HAP-1 (cell line): ENCODE data around the gene TNRC6B.
A peak's percentile ranks its signal among the peaks of the same experiment; 100 is the strongest.
"Not testable (repeated sequence)": the region's sequence is repeated elsewhere in the genome, so short reads cannot be mapped to it uniquely, and the experiment has no call there.

Source experiments
- DNase-seq, 2 experiments: peaks; one replicate each; pipeline ENCODE4 v3.0.0-alpha.2; 2016 to 2020; ENCODE audit warnings: low spot score in 2 of 2
- H3K27me3 ChIP-seq: fragments of 250-450 bp; sonication (Bioruptor Pico); 2 replicates; pipeline ENCODE4 v1.5.1; 2020; ENCODE audit warnings: low read depth, mild to moderate bottlenecking, moderate library complexity
- H3K36me3 ChIP-seq: fragments of 250-450 bp; sonication (Bioruptor Pico); replicated peaks from 2 replicates; pipeline ENCODE4 v1.5.1; 2020; ENCODE audit warnings: mild to moderate bottlenecking
- H3K4me1 ChIP-seq: fragments of 250-450 bp; sonication (Bioruptor Pico); 2 replicates; pipeline ENCODE4 v1.5.1; 2020; ENCODE audit warnings: mild to moderate bottlenecking
- H3K4me3 ChIP-seq: fragments of 250-450 bp; sonication (Bioruptor Pico); 2 replicates; pipeline ENCODE4 v1.5.1; 2020; ENCODE audit warnings: mild to moderate bottlenecking, moderate library complexity
- H3K9me3 ChIP-seq: fragments of 250-450 bp; sonication (Bioruptor Pico); 2 replicates; pipeline ENCODE4 v1.5.1; 2020; ENCODE audit warnings: mild to moderate bottlenecking, moderate library complexity
- in situ Hi-C: fragments of 300-500 bp; cut with MboI; formaldehyde crosslinking; loops from 3 replicates; pipeline ENCODE4 v1.14.3; 2020; ENCODE audit warnings: low sequenced_read_pairs, inconsistent platforms, mixed read lengths

Gene TNRC6B

GRCh38 chr22:40309631-40310030 is 131.9 kb downstream of the TNRC6B start:
- peaks cover 57% of the 10 kb centered on the region for H3K36me3 ChIP-seq

DNA sequence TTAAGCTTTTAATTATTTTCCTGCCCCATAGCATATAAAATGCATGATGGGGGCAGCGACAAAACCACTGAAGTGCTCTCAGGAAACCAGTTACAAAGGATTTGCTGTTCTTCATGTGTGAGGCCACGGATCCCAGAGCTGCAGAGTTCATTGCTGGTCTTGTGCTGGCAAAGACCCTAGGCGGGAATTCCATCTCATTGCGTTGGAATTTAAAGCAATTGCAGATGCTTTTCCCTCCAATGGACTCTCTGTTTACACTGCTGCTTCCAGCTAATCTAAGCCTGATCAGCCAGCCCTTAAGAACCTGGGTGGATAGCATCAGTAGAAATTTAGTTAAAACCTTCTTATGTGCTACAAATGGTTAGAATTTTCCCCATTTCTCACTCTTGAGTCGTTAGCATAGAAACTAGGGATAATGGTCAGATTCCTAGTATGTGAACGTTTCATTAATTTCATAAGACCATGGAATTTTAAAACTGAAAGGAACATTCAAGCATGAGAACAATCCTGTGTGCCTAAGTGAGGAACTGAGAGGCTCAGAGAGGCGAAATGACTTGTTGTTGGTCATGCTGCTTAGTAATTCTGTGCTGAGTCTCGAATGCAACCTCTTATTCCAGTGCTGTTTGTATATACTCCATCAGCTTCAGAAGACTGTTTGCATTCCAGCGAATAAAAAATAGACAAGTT is 132.5 kb downstream of the TNRC6B start:
- Histone ChIP-seq H3K27me3 (no peaks in the 10 kb centered on the region), H3K4me1 (no peaks in the 10 kb centered on the region), H3K4me3 (no peak overlapping the region), H3K36me3 (peaks cover 60% of the 10 kb centered on the region), H3K9me3 (no peaks in the 10 kb centered on the region)
- in situ Hi-C loops: no loop called here
- no peak for DNase-seq

More at GRCh38 chr22:40309631-40310030, 131.9 kb downstream of the TNRC6B start:
- DNase-seq: no peak
- H3K4me3 ChIP-seq: no peak overlapping the region
- no peaks in the 10 kb centered on the region for H3K9me3 ChIP-seq
- H3K27me3 ChIP-seq: no peaks in the 10 kb centered on the region
- no peaks in the 10 kb centered on the region for H3K4me1 ChIP-seq
- in situ Hi-C loops: no loop called here

DNA sequence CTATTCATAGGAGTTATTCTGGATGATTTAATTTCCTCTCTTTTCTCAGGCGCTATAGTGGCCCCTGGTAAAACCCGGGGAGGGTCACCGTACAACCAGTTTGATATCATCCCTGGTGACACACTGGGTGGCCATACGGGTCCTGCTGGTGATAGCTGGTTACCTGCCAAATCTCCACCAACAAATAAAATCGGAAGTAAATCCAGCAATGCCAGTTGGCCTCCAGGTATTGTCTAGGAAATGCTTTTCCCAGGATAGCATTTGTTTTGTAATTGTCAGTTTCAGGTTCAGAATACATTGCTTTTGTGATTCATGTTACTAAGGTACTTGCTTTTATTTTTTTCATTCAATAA is 133.0 kb downstream of the TNRC6B start:
- no peak overlapping the region for H3K4me3 ChIP-seq
- no peaks in the 10 kb centered on the region for H3K9me3 ChIP-seq
- in situ Hi-C loops: no loop called here
- DNase-seq: no peak
- H3K36me3 ChIP-seq: peaks cover 61% of the 10 kb centered on the region
- no peaks in the 10 kb centered on the region for H3K27me3 ChIP-seq
- no peaks in the 10 kb centered on the region for H3K4me1 ChIP-seq

DNA sequence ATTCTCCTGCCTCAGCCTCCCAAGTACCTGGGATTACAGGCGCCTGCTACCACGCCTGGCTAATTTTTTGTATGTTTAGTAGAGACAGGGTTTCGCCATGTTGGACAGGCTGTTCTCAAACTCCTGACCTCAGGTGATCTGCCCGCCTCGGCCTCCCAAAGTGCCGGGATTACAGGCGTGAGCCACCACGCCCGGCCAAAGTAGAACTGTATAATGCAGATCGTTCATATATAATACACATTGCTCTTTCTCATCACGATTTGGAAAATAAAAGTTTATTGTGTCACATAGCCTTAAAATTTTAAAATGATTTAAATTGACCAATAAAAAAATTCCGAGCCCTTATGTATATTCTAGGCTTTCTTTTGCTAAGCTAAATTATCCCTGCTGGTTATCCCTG is 133.9 kb downstream of the TNRC6B start:
- H3K9me3 ChIP-seq, H3K4me1 ChIP-seq: not testable (repeated sequence)

DNA sequence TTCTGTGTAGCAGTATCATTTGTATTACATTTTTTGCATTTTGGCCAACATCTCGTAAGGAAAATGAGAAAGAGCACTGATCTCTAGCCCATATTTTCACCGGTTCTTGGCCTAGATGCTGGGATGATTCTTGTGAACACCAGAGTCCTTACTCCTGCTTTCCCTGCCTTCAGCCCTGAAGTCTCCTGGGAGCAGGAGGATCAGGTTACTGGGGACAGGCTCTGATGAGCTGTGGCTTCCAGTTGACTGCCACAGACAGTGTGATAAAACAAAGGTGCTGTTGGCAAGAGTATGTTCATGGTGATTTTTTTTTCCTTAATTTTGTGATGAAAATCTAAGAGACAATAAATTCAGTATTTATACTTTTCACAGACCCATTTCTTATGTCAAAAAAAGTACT is 134.3 kb downstream of the TNRC6B start:
- Histone ChIP-seq H3K27me3 (no peaks in the 10 kb centered on the region), H3K36me3 (peaks cover 69% of the 10 kb centered on the region), H3K9me3 (no peaks in the 10 kb centered on the region), H3K4me3 (no peak overlapping the region), H3K4me1 (no peaks in the 10 kb centered on the region)
- in situ Hi-C loops: no loop called here
- DNase-seq: no peak

More for the DNA sequence above, 133.9 kb downstream of the TNRC6B start:
- H3K4me3 ChIP-seq, in situ Hi-C loops, DNase-seq, H3K27me3 ChIP-seq: not testable (repeated sequence)
- peaks cover 67% of the 10 kb centered on the region for H3K36me3 ChIP-seq

- no peak for DNase-seq
- H3K36me3 ChIP-seq: peaks cover 77% of the 10 kb centered on the region
- no peak overlapping the region for H3K4me3 ChIP-seq
- no peaks in the 10 kb centered on the region for H3K4me1 ChIP-seq
- H3K9me3 ChIP-seq: no peaks in the 10 kb centered on the region
- in situ Hi-C loops: no loop called here
- no peaks in the 10 kb centered on the region for H3K27me3 ChIP-seq
Measured at GRCh38 chr22:40313007-40313406, 135.3 kb downstream of the TNRC6B start.

- DNase-seq: no peak
- Histone ChIP-seq H3K4me3 (no peak overlapping the region), H3K9me3 (no peaks in the 10 kb centered on the region), H3K36me3 (peaks cover 70% of the 10 kb centered on the region), H3K4me1 (no peaks in the 10 kb centered on the region), H3K27me3 (no peaks in the 10 kb centered on the region)
- in situ Hi-C loops: no loop called here
Measured at GRCh38 chr22:40314041-40314440, 136.3 kb downstream of the TNRC6B start.

- in situ Hi-C loops: no loop called here
Measured at GRCh38 chr22:40320687-40321086, 143.0 kb downstream of the TNRC6B start.

DNA sequence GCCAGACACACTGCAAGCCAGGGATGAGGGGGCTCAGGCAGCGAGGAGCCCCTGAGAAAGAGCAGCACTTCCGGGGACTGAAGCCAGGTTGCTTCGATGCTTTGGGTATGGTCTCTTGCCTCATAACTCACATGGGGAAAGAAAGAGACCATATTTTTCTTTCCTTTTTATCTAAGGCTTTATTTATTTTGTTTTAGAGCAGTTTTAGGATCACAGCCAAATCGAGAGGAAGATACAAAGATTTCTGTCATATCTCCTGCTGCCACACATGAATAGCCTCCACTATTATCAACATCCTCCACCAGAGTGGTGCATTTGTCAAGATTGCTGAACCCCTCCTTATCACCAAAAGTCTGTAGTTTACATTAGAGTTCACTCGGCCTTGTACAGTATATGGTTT is 144.3 kb downstream of the TNRC6B start:
- in situ Hi-C loops: no loop called here
- DNase-seq: no peak
- Histone ChIP-seq H3K27me3 (no peaks in the 10 kb centered on the region), H3K4me3 (no peak overlapping the region), H3K36me3 (peaks cover 46% of the 10 kb centered on the region), H3K9me3 (no peaks in the 10 kb centered on the region), H3K4me1 (no peaks in the 10 kb centered on the region)

More at GRCh38 chr22:40320687-40321086, 143.0 kb downstream of the TNRC6B start:
- no peaks in the 10 kb centered on the region for H3K27me3 ChIP-seq
- peaks cover 56% of the 10 kb centered on the region for H3K36me3 ChIP-seq
- H3K4me3 ChIP-seq: no peak overlapping the region
- no peak for DNase-seq
- no peaks in the 10 kb centered on the region for H3K9me3 ChIP-seq
- H3K4me1 ChIP-seq: no peaks in the 10 kb centered on the region

- Histone ChIP-seq H3K27me3 (no peaks in the 10 kb centered on the region), H3K36me3 (peaks cover 37% of the 10 kb centered on the region), H3K4me3 (no peak overlapping the region), H3K4me1 (no peaks in the 10 kb centered on the region), H3K9me3 (no peaks in the 10 kb centered on the region)
- no peak for DNase-seq
- in situ Hi-C loops: no loop called here
Measured at GRCh38 chr22:40322818-40323447, 145.2 kb downstream of the TNRC6B start.

GRCh38 chr22:40323681-40324171 is 146.0 kb downstream of the TNRC6B start:
- H3K4me1 ChIP-seq: no peaks in the 10 kb centered on the region
- no peak overlapping the region for H3K4me3 ChIP-seq
- no peak for DNase-seq
- no peaks in the 10 kb centered on the region for H3K27me3 ChIP-seq
- peaks cover 37% of the 10 kb centered on the region for H3K36me3 ChIP-seq
- no peaks in the 10 kb centered on the region for H3K9me3 ChIP-seq
- in situ Hi-C loops: no loop called here

- in situ Hi-C loops: no loop called here
- H3K4me3 ChIP-seq: no peak overlapping the region
- H3K9me3 ChIP-seq: no peaks in the 10 kb centered on the region
- H3K36me3 ChIP-seq: peaks cover 37% of the 10 kb centered on the region
- H3K27me3 ChIP-seq: no peaks in the 10 kb centered on the region
- no peaks in the 10 kb centered on the region for H3K4me1 ChIP-seq
- peak in 1 of 2 experiments; percentile 9 for DNase-seq
Measured at GRCh38 chr22:40324468-40325305, 147.0 kb downstream of the TNRC6B start.

DNA sequence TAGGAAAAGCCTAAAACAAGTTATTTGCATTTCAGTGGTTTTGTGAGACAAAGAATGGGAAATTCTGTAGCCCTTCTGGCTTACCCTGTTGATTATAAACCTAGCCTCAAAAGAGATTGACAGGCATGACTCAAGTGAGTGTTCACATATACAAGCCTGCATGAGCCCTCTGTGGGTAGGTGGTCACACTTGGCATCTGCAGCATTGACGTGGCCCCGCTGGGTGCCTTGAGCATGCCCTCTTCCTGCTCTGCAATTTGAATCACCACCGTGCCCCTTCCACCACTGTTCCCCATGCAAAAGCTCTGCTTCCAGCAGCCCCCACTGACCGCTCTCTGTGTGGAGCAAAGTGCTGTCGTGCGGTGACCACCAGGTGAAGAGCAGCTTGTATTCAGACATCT is 147.6 kb downstream of the TNRC6B start:
- Histone ChIP-seq H3K9me3 (no peaks in the 10 kb centered on the region), H3K36me3 (peaks cover 30% of the 10 kb centered on the region), H3K4me3 (no peak overlapping the region), H3K27me3 (no peaks in the 10 kb centered on the region), H3K4me1 (no peaks in the 10 kb centered on the region)
- in situ Hi-C loops: no loop called here
- no peak for DNase-seq
